A549 (cell line): ENCODE measurements around the gene AFF1. TPM values are rescaled to one million over a fixed set of nuclear protein-coding genes. Genes with fewer than 3 reads are reported as not detected.

Source experiments
- BHLHE40 ChIP-seq: IDR thresholded peaks from 2 replicates; pipeline ENCODE4 v1.6.1; 2012; ENCODE audit warnings: low read depth, low read length, inconsistent platforms
- CBX2 ChIP-seq: fragments of 200-600 bp; sonication (generic); IDR thresholded peaks from 2 replicates; pipeline ENCODE4 v1.6.1; 2016; ENCODE audit warnings: low read depth, mild to moderate bottlenecking, borderline replicate concordance
- CBX8 ChIP-seq: fragments of 200-600 bp; sonication (generic); IDR thresholded peaks from 2 replicates; pipeline ENCODE4 v1.6.1; 2016
- CEBPB ChIP-seq, 2 experiments: fragments of >200 bp in 1 of 2; sonication (Bioruptor Twin) in 1 of 2; formaldehyde crosslinking in 1 of 2; IDR thresholded peaks; 2 replicates each; pipeline ENCODE4 v1.6.1; 2012 to 2016
- CHD2 ChIP-seq: fragments of 150-350 bp; IDR thresholded peaks from 2 replicates; pipeline ENCODE4 v1.6.1; 2014; ENCODE audit warnings: low read length; ENCODE audit not compliant: partially characterized antibody
- CHD4 ChIP-seq: fragments of 200-600 bp; sonication (generic); IDR thresholded peaks from 2 replicates; pipeline ENCODE4 v1.6.1; 2016; ENCODE audit warnings: antibody characterized with exemption, mild to moderate bottlenecking, borderline replicate concordance
- EHF ChIP-seq: fragments of 250-450 bp; sonication (Bioruptor Pico); IDR thresholded peaks from 2 replicates; pipeline ENCODE4 v1.5.0; 2020; ENCODE audit warnings: mild to moderate bottlenecking
- EHMT2 ChIP-seq: fragments of 200-600 bp; sonication (generic); IDR thresholded peaks from 2 replicates; pipeline ENCODE4 v1.6.1; 2016; ENCODE audit warnings: antibody characterized with exemption, low read depth, mild to moderate bottlenecking, moderate library complexity
- ESRRA ChIP-seq: fragments of 150-350 bp; IDR thresholded peaks from 2 replicates; pipeline ENCODE4 v1.6.1; 2014; ENCODE audit warnings: mild to moderate bottlenecking, low read length, borderline replicate concordance
- FOSB ChIP-seq: fragments of 250-450 bp; sonication (Bioruptor Pico); IDR thresholded peaks from 2 replicates; pipeline ENCODE4 v1.5.0; 2020; ENCODE audit warnings: mild to moderate bottlenecking, moderate library complexity
- FOSL2 ChIP-seq, 2 experiments: fragments of 450-650 bp in 1 of 2; fragments of >200 bp in 1 of 2; sonication (Bioruptor Twin) in 1 of 2; formaldehyde crosslinking; IDR thresholded peaks; 2 replicates each; pipeline versions ENCODE4 v1.5.0 to v1.6.1; 2016 to 2020; ENCODE audit warnings: mild to moderate bottlenecking in 1 of 2, moderate library complexity in 1 of 2
- GATA3 ChIP-seq: IDR thresholded peaks from 2 replicates; pipeline ENCODE4 v1.6.1; 2012; ENCODE audit warnings: borderline replicate concordance
- HEYL ChIP-seq: fragments of 250-450 bp; sonication (Bioruptor Pico); IDR thresholded peaks from 2 replicates; pipeline ENCODE4 v1.8.0; 2021; ENCODE audit warnings: mild to moderate bottlenecking, moderate library complexity
- HOXA7 ChIP-seq: fragments of 250-450 bp; sonication (Bioruptor Pico); IDR thresholded peaks from 2 replicates; pipeline ENCODE4 v1.5.0; 2020; ENCODE audit warnings: mild to moderate bottlenecking, moderate library complexity
- HOXB13 ChIP-seq: fragments of 250-450 bp; sonication (Bioruptor Pico); IDR thresholded peaks from 2 replicates; pipeline ENCODE4 v1.5.0; 2020; ENCODE audit warnings: low read depth, mild to moderate bottlenecking, moderate library complexity
- JUN ChIP-seq, 2 experiments: fragments of >200 bp; sonication (Bioruptor Twin); formaldehyde crosslinking; IDR thresholded peaks; 2 replicates in 1 of 2; 3 replicates in 1 of 2; pipeline ENCODE4 v1.6.1; 2016 to 2017
- JUNB ChIP-seq: fragments of >200 bp; sonication (Bioruptor Twin); formaldehyde crosslinking; IDR thresholded peaks from 2 replicates; pipeline ENCODE4 v1.6.1; 2016
- KDM5A ChIP-seq: fragments of 200-600 bp; sonication (generic); IDR thresholded peaks from 2 replicates; pipeline ENCODE4 v1.6.1; 2016; ENCODE audit warnings: antibody characterized with exemption, mild to moderate bottlenecking
- MAFK ChIP-seq: fragments of 450-650 bp; IDR thresholded peaks from 2 replicates; pipeline ENCODE4 v1.6.1; 2014; ENCODE audit not compliant: partially characterized antibody
- MYC ChIP-seq: IDR thresholded peaks from 2 replicates; pipeline ENCODE4 v1.6.1; 2012; ENCODE audit warnings: mild to moderate bottlenecking, inconsistent platforms, low read length, improper control_type of control experiment, borderline replicate concordance
- NFE2L2 ChIP-seq: fragments of 150-350 bp; conservative IDR thresholded peaks from 2 replicates; pipeline ENCODE4 v1.6.1; 2014; ENCODE audit warnings: low read length
- PHF8 ChIP-seq: fragments of 200-600 bp; sonication (generic); IDR thresholded peaks from 2 replicates; pipeline ENCODE4 v1.6.1; 2016; ENCODE audit warnings: low read depth, mild to moderate bottlenecking, antibody characterized with exemption, moderate library complexity, borderline replicate concordance
- POLR2AphosphoS2 ChIP-seq: conservative IDR thresholded peaks from 2 replicates; pipeline ENCODE4 v1.6.1; 2012; ENCODE audit warnings: low read length, improper control_type of control experiment, inconsistent platforms
- RAD21 ChIP-seq, 2 experiments: fragments of >200 bp in 1 of 2; sonication (Bioruptor Twin) in 1 of 2; formaldehyde crosslinking in 1 of 2; IDR thresholded peaks in 1 of 2; conservative IDR thresholded peaks in 1 of 2; 2 replicates in 1 of 2; 3 replicates in 1 of 2; pipeline ENCODE4 v1.6.1; 2012 to 2018; ENCODE audit warnings: inconsistent platforms in 1 of 2
- RARB ChIP-seq: fragments of 250-450 bp; sonication (Bioruptor Pico); IDR thresholded peaks from 2 replicates; pipeline ENCODE4 v1.8.0; 2021; ENCODE audit warnings: mild to moderate bottlenecking, moderate library complexity
- RCOR1 ChIP-seq: fragments of 150-350 bp; IDR thresholded peaks from 2 replicates; pipeline ENCODE4 v1.6.1; 2014; ENCODE audit warnings: antibody characterized with exemption, low read length, low read depth
- RNF2 ChIP-seq: fragments of 200-600 bp; sonication (generic); IDR thresholded peaks from 2 replicates; pipeline ENCODE4 v1.6.1; 2016; ENCODE audit warnings: low read depth, mild to moderate bottlenecking, antibody characterized with exemption, moderate library complexity, borderline replicate concordance
- SMC3 ChIP-seq: fragments of >200 bp; sonication (Bioruptor Twin); formaldehyde crosslinking; IDR thresholded peaks from 3 replicates; pipeline ENCODE4 v1.6.1; 2018; ENCODE audit warnings: inconsistent platforms
- TFCP2L1 ChIP-seq: fragments of 250-450 bp; sonication (Bioruptor Pico); IDR thresholded peaks from 2 replicates; pipeline ENCODE4 v1.5.0; 2021; ENCODE audit warnings: mild to moderate bottlenecking
- ZC3H11A ChIP-seq: fragments of 450-650 bp; IDR thresholded peaks from 2 replicates; pipeline ENCODE4 v1.6.1; 2014; ENCODE audit warnings: antibody characterized with exemption, mild to moderate bottlenecking
- ZFP36 ChIP-seq: fragments of 450-650 bp; IDR thresholded peaks from 2 replicates; pipeline ENCODE4 v1.6.1; 2014; ENCODE audit warnings: borderline replicate concordance; ENCODE audit not compliant: partially characterized antibody
- ZNF302 ChIP-seq: fragments of 250-450 bp; sonication (Bioruptor Pico); IDR thresholded peaks from 2 replicates; pipeline ENCODE4 v1.9.0; 2021; ENCODE audit warnings: inconsistent platforms, mild to moderate bottlenecking, moderate library complexity
- ZSCAN20 ChIP-seq: fragments of 250-450 bp; sonication (Bioruptor Pico); IDR thresholded peaks from 2 replicates; pipeline ENCODE4 v1.8.0; 2022; ENCODE audit warnings: mild to moderate bottlenecking, moderate library complexity
- polyA plus RNA-seq, 4 experiments: library from polyadenylated mRNA; depleted of rRNA in 3 of 4; stranded (reverse); fragments of >200 nt; fragmentation: RNase III in 1 of 4; extraction: RNeasy Plus Mini Kit Qiagen cat#74134 plus additional on column Dnase treatment in 1 of 4; gene quantifications; 2 replicates in 3 of 4; 3 replicates in 1 of 4; pipeline ENCODE4 v1.2.3, GENCODE V29; 2011 to 2017
- TF ChIP-seq, protein P1 (sequence below): fragments of 200-600 bp; sonication (generic); IDR thresholded peaks from 2 replicates; pipeline ENCODE4 v1.6.1; 2016; ENCODE audit warnings: antibody characterized with exemption, mild to moderate bottlenecking, moderate library complexity
- TF ChIP-seq, protein P2 (sequence below): IDR thresholded peaks from 2 replicates; pipeline ENCODE4 v1.6.1; 2012; ENCODE audit warnings: low read depth, borderline replicate concordance
- TF ChIP-seq, protein P3 (sequence below): IDR thresholded peaks from 2 replicates; pipeline ENCODE4 v1.6.1; 2012
- TF ChIP-seq, protein P4 (sequence below): fragments of 150-350 bp; IDR thresholded peaks from 2 replicates; pipeline ENCODE4 v1.6.1; 2014; ENCODE audit warnings: low read depth, mild to moderate bottlenecking, low read length
- TF ChIP-seq, protein P5 (sequence below): fragments of 450-650 bp; IDR thresholded peaks from 2 replicates; pipeline ENCODE4 v1.6.1; 2014; ENCODE audit warnings: antibody characterized with exemption

AFF1 gene
- polyA plus RNA-seq, 2 of the 4 experiments (the other 2 are of a cell fraction): 13.7 to 15.4 TPM

DNA sequence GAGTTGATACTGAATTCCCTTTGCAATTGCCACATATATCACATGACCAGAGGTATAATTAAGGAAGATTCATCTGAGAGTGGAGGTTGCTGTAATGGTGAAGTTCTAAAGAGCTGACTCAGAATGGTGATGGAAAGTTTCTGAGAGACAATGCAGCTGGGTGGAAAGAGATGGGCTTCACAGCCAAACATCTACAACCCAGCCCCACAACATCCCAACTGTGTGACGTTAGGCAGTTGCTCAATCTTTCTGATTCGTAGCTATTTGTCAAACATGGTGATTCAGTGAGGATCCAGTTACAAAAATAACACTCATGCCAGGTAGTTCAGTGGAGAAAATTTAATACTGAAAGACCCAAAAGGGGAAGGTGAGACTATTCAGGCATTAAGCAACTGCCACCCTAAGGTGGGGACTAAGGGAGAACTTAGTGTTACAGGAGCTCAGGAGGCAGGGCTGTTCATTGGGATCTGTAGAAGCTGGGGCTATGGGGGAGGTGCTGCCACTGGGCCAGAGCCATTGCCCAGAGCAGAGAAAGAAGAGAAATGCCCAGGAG, 6.9 kb upstream of the AFF1 start (continued):
- TF ChIP-seq NFE2L2: no peak
- TF ChIP-seq CHD4: no peak
- TF ChIP-seq FOSB: no peak
- TF ChIP-seq RARB (CRISPR knock-in tag): no peak
- no peak for TF ChIP-seq ZNF302 (CRISPR knock-in tag)
- TF ChIP-seq JUN (IDR thresholded peaks at IDR 0.05): peak; percentile 38 to 57; a peak in 1 of 5 replicates
- peak; percentile 75 for TF ChIP-seq JUNB
- peak; percentile 63 for TF ChIP-seq FOSL2 (IDR thresholded peaks at IDR 0.05)
- peak; percentile 88 for TF ChIP-seq FOSL2 (CRISPR knock-in tag; IDR thresholded peaks at IDR 0.05)
- TF ChIP-seq ZC3H11A: no peak
- TF ChIP-seq ZSCAN20 (CRISPR knock-in tag): no peak
- peak; percentile 87 to 97 for TF ChIP-seq CEBPB (IDR thresholded peaks at IDR 0.05)
- TF ChIP-seq, protein P1, sequence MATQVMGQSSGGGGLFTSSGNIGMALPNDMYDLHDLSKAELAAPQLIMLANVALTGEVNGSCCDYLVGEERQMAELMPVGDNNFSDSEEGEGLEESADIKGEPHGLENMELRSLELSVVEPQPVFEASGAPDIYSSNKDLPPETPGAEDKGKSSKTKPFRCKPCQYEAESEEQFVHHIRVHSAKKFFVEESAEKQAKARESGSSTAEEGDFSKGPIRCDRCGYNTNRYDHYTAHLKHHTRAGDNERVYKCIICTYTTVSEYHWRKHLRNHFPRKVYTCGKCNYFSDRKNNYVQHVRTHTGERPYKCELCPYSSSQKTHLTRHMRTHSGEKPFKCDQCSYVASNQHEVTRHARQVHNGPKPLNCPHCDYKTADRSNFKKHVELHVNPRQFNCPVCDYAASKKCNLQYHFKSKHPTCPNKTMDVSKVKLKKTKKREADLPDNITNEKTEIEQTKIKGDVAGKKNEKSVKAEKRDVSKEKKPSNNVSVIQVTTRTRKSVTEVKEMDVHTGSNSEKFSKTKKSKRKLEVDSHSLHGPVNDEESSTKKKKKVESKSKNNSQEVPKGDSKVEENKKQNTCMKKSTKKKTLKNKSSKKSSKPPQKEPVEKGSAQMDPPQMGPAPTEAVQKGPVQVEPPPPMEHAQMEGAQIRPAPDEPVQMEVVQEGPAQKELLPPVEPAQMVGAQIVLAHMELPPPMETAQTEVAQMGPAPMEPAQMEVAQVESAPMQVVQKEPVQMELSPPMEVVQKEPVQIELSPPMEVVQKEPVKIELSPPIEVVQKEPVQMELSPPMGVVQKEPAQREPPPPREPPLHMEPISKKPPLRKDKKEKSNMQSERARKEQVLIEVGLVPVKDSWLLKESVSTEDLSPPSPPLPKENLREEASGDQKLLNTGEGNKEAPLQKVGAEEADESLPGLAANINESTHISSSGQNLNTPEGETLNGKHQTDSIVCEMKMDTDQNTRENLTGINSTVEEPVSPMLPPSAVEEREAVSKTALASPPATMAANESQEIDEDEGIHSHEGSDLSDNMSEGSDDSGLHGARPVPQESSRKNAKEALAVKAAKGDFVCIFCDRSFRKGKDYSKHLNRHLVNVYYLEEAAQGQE: no peak
- no peak for TF ChIP-seq ZFP36
- TF ChIP-seq, protein P2, sequence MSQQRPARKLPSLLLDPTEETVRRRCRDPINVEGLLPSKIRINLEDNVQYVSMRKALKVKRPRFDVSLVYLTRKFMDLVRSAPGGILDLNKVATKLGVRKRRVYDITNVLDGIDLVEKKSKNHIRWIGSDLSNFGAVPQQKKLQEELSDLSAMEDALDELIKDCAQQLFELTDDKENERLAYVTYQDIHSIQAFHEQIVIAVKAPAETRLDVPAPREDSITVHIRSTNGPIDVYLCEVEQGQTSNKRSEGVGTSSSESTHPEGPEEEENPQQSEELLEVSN: no peak
- no peak for TF ChIP-seq HEYL (CRISPR knock-in tag)
- TF ChIP-seq, protein P3, sequence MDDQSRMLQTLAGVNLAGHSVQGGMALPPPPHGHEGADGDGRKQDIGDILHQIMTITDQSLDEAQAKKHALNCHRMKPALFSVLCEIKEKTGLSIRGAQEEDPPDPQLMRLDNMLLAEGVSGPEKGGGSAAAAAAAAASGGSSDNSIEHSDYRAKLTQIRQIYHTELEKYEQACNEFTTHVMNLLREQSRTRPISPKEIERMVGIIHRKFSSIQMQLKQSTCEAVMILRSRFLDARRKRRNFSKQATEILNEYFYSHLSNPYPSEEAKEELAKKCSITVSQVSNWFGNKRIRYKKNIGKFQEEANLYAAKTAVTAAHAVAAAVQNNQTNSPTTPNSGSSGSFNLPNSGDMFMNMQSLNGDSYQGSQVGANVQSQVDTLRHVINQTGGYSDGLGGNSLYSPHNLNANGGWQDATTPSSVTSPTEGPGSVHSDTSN: no peak
- peak; percentile 40; the same call in 1 of the 2 replicates for TF ChIP-seq GATA3
- TF ChIP-seq CBX8: no peak
- no peak for TF ChIP-seq HOXA7
- TF ChIP-seq ESRRA: no peak
- no peak for TF ChIP-seq MYC
- TF ChIP-seq EHMT2: no peak
- TF ChIP-seq RCOR1: no peak
- no peak for TF ChIP-seq CHD2
- no peak for TF ChIP-seq RNF2
- TF ChIP-seq RAD21 (conservative IDR thresholded peaks at IDR 0.05 in 1 of 2, IDR thresholded peaks at IDR 0.05 in 1 of 2): no peak
- TF ChIP-seq HOXB13 (CRISPR knock-in tag): no peak
- TF ChIP-seq EHF (CRISPR knock-in tag): no peak
- no peak for TF ChIP-seq SMC3
- TF ChIP-seq, protein P4, sequence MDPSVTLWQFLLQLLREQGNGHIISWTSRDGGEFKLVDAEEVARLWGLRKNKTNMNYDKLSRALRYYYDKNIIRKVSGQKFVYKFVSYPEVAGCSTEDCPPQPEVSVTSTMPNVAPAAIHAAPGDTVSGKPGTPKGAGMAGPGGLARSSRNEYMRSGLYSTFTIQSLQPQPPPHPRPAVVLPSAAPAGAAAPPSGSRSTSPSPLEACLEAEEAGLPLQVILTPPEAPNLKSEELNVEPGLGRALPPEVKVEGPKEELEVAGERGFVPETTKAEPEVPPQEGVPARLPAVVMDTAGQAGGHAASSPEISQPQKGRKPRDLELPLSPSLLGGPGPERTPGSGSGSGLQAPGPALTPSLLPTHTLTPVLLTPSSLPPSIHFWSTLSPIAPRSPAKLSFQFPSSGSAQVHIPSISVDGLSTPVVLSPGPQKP: no peak
- no peak for TF ChIP-seq BHLHE40
- TF ChIP-seq CBX2: no peak
- TF ChIP-seq, protein P5, sequence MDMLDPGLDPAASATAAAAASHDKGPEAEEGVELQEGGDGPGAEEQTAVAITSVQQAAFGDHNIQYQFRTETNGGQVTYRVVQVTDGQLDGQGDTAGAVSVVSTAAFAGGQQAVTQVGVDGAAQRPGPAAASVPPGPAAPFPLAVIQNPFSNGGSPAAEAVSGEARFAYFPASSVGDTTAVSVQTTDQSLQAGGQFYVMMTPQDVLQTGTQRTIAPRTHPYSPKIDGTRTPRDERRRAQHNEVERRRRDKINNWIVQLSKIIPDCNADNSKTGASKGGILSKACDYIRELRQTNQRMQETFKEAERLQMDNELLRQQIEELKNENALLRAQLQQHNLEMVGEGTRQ: peak; percentile 6; the same call in 1 of the 2 replicates
- peak; percentile 70 for TF ChIP-seq MAFK
- TF ChIP-seq PHF8: no peak
- TF ChIP-seq KDM5A: no peak
- no peak for TF ChIP-seq TFCP2L1 (CRISPR knock-in tag)
- TF ChIP-seq POLR2AphosphoS2: no peak
